ENCODE measurements around the gene P2RY8.
"Not testable (repeated sequence)": the region's sequence is repeated elsewhere in the genome, so short reads cannot be mapped to it uniquely, and the experiment has no call there.

Gene P2RY8

GRCh38 chrX:1485033-1485432 lies 52.0 kb downstream of the P2RY8 start:
- no peak for DNase-seq

GRCh38 chrX:1484638-1485019 lies 52.4 kb downstream of the P2RY8 start:
- no peak for DNase-seq

- DNase-seq: no peak
These were observed 52.9 kb downstream of the P2RY8 start for GRCh38 chrX:1483843-1484637.

GRCh38 chrX:1482530-1482928 lies 54.5 kb downstream of the P2RY8 start:
- DNase-seq: not testable (repeated sequence)

GRCh38 chrX:1481636-1482529 lies 55.1 kb downstream of the P2RY8 start:
- no peak for DNase-seq

- no peak for DNase-seq
These were observed 56.8 kb downstream of the P2RY8 start for GRCh38 chrX:1480082-1480785.

- DNase-seq: no peak
These were observed 59.1 kb downstream of the P2RY8 start for GRCh38 chrX:1477801-1478458.

GRCh38 chrX:1477229-1477628 lies 59.8 kb downstream of the P2RY8 start:
- no peak for DNase-seq

GRCh38 chrX:1476682-1477081 lies 60.3 kb downstream of the P2RY8 start:
- DNase-seq: no peak

- DNase-seq: no peak
These were observed 61.1 kb downstream of the P2RY8 start for GRCh38 chrX:1475881-1476280.

GRCh38 chrX:1475481-1475880 lies 61.5 kb downstream of the P2RY8 start:
- no peak for DNase-seq

- not testable (repeated sequence) for DNase-seq
These were observed 62.4 kb downstream of the P2RY8 start for GRCh38 chrX:1474593-1474992.

GRCh38 chrX:1472975-1473374 lies 64.0 kb downstream of the P2RY8 start:
- no peak for DNase-seq

GRCh38 chrX:1468250-1468772 lies 68.7 kb downstream of the P2RY8 start:
- no peak for DNase-seq

- DNase-seq: no peak
These were observed 69.9 kb downstream of the P2RY8 start for GRCh38 chrX:1466971-1467561.

- DNase-seq: no peak
These were observed 70.7 kb downstream of the P2RY8 start for GRCh38 chrX:1466232-1466661.

GRCh38 chrX:1465286-1466231 lies 71.4 kb downstream of the P2RY8 start:
- DNase-seq: no peak

- no peak for DNase-seq
These were observed 72.1 kb downstream of the P2RY8 start for GRCh38 chrX:1464971-1465285.

- no peak for DNase-seq
These were observed 72.7 kb downstream of the P2RY8 start for GRCh38 chrX:1464041-1464970.

GRCh38 chrX:1463581-1463980 lies 73.4 kb downstream of the P2RY8 start:
- no peak for DNase-seq
